AG10803 (cell line): ENCODE data around the gene TMEM72.

ENCODE experiments used
- DNase-seq: peaks from one replicate; pipeline ENCODE4 v3.0.0; 2010; ENCODE audit warnings: low read depth
- H3K4me3 ChIP-seq: 2 replicates; pipeline ENCODE4 v1.5.1; 2011; ENCODE audit warnings: mild to moderate bottlenecking, low read length, control low read depth
- CTCF ChIP-seq: conservative IDR thresholded peaks from 2 replicates; pipeline ENCODE4 v1.5.1; 2011; ENCODE audit warnings: mild to moderate bottlenecking, low read length, control low read depth, inconsistent platforms

Gene TMEM72

GRCh38 chr10:44897049-44897448 is 14.1 kb upstream of the TMEM72 start:
- H3K4me3 ChIP-seq = no peak overlapping the region
- TF ChIP-seq CTCF = no peak
- DNase-seq = no peak

GRCh38 chr10:44898665-44899064 is 12.5 kb upstream of the TMEM72 start:
- DNase-seq = no peak
- H3K4me3 ChIP-seq = no peak overlapping the region
- TF ChIP-seq CTCF = no peak

- TF ChIP-seq CTCF = no peak
- DNase-seq = no peak
- no peak overlapping the region for H3K4me3 ChIP-seq
Observed at GRCh38 chr10:44899450-44900080, 11.6 kb upstream of the TMEM72 start.

- no peak for TF ChIP-seq CTCF
- DNase-seq = no peak
Observed at GRCh38 chr10:44902941-44903545, 8.1 kb upstream of the TMEM72 start.

GRCh38 chr10:44906486-44906885 is 4.7 kb upstream of the TMEM72 start:
- no peak for DNase-seq

More at GRCh38 chr10:44902941-44903545, 8.1 kb upstream of the TMEM72 start:
- H3K4me3 ChIP-seq = no peak overlapping the region

GRCh38 chr10:44907556-44907955 is 3.6 kb upstream of the TMEM72 start:
- no peak for TF ChIP-seq CTCF
- DNase-seq = no peak

More at GRCh38 chr10:44906486-44906885, 4.7 kb upstream of the TMEM72 start:
- TF ChIP-seq CTCF = no peak
- no peak overlapping the region for H3K4me3 ChIP-seq

More at GRCh38 chr10:44907556-44907955, 3.6 kb upstream of the TMEM72 start:
- H3K4me3 ChIP-seq = no peak overlapping the region
